Fibroblast of skin of left quadriceps (primary cell): ENCODE results near the gene TMEM185A.
"Not testable (repeated sequence)": the region's sequence is repeated elsewhere in the genome, so short reads cannot be mapped to it uniquely, and the experiment has no call there.

Source experiments
- DNase-seq, 2 experiments: peaks; one replicate each; pipeline ENCODE4 v3.0.0-alpha.2; 2013; ENCODE audit warnings: low read depth in 2 of 2

The TMEM185A gene

DNA sequence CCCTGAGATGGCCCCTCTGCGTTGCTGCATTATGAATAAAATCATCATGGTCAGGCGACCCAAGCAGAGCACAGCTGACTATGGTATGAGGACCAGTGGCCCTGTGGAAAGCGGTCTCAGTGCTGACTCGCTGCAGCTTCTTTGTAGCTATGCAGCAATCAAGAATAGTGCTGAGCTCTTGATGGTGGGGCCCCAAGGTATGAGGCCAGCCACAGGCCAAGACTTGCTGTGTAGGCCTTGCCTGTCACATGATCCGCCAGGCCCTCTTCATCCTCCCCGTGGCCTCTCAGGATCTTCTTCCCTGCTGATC is 79.7 kb downstream of the TMEM185A start:
- not testable (repeated sequence) for DNase-seq

DNA sequence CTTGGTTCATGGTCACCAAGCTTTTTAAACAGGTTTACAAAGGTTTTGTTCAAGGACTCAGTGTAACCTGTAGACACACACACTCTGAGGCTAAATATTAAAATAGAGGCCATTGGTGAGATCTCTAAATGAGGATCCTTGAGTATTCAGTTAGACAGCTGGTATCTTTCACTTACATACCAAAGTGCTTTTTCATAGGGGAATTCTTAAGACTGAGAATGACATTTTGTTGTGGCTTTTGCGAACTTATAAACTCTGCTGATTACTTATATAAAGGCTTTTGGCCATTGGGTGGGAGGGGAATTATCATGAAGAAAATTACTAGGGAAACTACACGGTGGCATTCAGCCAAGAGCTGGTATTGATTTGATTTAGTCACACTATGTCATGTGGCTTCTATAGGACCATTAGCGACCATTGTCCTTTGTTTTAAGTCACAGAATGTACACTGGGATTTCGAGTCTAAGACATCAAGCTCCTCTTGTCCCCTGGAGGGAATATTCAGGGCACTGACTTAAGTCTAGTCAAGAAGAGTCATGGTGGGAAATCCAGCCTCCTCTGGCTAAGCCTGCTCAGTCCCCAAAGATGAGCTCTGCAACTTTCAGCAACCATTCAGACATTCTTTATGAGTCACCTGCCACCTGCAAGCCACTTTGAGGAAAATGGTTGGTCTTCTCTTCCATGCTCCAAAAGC is 80.2 kb downstream of the TMEM185A start:
- not testable (repeated sequence) for DNase-seq

DNA sequence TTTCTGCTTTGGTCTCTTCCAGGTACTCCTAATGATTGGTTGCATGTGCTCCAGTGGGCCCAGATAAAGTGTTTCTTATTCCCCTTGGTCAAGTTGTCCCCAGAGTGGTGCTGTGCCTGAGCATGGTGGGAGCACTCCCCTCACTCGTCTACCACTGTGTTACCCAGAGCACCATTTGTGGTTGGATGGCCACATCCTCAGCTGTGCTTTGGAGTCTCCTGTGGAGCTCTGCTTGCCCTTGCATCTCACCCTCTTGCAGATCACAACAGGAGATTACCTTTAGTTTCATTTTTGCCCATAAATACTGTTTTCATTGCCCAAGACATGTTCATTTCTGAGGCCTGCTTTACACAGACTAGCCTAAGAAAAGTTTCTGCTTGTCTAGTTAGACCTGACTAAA is 81.1 kb downstream of the TMEM185A start:
- DNase-seq = not testable (repeated sequence)

DNA sequence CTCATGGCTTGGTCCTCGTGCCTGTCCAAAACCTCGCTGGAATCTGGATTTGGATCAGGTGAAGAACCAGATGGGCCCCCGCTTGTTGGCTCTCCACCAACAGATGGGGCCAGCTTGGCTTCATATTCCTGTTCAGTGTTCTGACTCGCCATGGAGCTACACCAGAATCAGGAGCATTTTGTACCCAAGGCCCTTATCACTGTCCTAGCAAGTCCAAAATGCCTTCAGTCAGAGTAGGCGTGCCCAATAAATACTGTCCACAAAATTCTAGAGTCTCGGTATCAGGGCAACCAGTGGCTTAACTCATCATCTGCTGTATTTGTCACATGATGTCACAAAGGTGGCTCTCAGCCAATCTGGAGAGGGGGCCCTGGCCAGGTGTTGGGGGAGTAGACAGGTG is 81.9 kb downstream of the TMEM185A start, which contains the start of gene HSFX3:
Gene HSFX3 (minus strand): TSS at position 224 of the 400 bp plus-strand sequence. CDS start 72 bp downstream, at position 152.
- not testable (repeated sequence) for DNase-seq

DNA sequence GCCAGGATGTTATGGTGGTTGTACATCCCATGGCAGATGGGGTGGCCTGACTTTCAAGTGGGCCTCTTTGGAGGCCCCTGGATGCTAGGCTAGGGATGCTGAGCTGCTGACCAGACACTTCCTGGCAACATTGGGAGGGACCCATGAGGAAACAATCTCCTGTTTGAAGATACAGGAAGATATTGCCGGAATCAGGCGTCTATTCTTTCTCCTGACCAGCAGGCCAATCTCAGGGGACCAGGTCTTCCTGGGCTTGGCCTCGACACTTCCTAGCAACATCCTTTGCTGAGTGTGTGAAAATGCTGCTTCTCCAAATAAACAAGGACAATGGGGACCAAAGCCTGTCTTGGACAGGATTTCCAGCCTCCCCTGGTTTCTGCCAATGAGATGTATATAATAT is 83.8 kb downstream of the TMEM185A start:
- DNase-seq = not testable (repeated sequence)

DNA sequence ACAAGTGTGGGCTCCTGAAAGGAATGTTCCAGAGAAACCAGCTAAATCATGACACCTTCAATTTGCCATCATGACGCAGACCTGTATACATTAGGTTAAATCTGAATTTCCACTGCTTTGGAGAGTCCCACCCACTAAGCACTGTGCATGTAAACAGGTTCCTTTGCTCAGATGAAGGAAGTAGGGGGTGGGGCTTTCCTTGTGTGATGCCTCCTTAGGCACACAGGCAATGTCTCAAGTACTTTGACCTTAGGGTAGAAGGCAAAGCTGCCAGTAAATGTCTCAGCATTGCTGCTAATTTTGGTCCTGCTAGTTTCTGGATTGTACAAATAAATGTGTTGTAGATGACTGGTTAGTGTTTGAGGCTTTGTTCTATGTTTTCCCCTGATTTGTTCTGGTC is 84.6 kb downstream of the TMEM185A start:
- DNase-seq = not testable (repeated sequence)
